Ovary (tissue), 3 donors: ENCODE measurements around the gene CD48.

Experiments used
- CTCF ChIP-seq, 3 donors: fragments of 450-650 bp in 2 of 3; fragments of 200-600 bp in 1 of 3; IDR thresholded peaks; one replicate each; pipeline versions ENCODE4 v1.5.1 to v1.8.0; 2016 to 2022; ENCODE audit warnings: antibody characterized with exemption in 3 of 3, mild to moderate bottlenecking in 1 of 3
- EP300 ChIP-seq: sonication (generic); formaldehyde crosslinking; IDR thresholded peaks from one replicate; pipeline ENCODE4 v1.6.1; 2017; ENCODE audit warnings: antibody characterized with exemption
- POLR2A ChIP-seq: fragments of 450-650 bp; IDR thresholded peaks from one replicate; pipeline ENCODE4 v1.6.1; 2017; ENCODE audit warnings: antibody characterized with exemption, mild to moderate bottlenecking, moderate library complexity
- donor health status: DM: no; HTN: no; CAD: no.

- TF ChIP-seq POLR2A (no peak), CTCF (IDR thresholded peaks at IDR 0.05) (no peak), EP300 (no peak)
Measured at GRCh38 chr1:160755911-160756848, 44.6 kb upstream of the CD48 start.
